NCI-H2196 treated with DMSO at 0.1 percent for 48 hours (cell line): ENCODE results near the gene CDAN1.

Source experiments
- DNase-seq: peaks from one replicate; lab custom pipeline; 2025; ENCODE audit not compliant: unreplicated experiment; lab: John Stamatoyannopoulos, UW

CDAN1 gene

GRCh38 chr15:42675021-42675420 lies 61.9 kb downstream of the CDAN1 start:
- no peak for DNase-seq

GRCh38 chr15:42674472-42674871 lies 62.5 kb downstream of the CDAN1 start:
- no peak for DNase-seq
